GM19240 (cell line): ENCODE measurements around the gene CWC15.
"Not testable (repeated sequence)": the region's sequence is repeated elsewhere in the genome, so short reads cannot be mapped to it uniquely, and the experiment has no call there.

Experiments
- DNase-seq: peaks from one replicate; pipeline ENCODE4 v3.0.0; 2011; ENCODE audit warnings: low spot score; ENCODE audit not compliant: insufficient read length

Gene CWC15

DNA sequence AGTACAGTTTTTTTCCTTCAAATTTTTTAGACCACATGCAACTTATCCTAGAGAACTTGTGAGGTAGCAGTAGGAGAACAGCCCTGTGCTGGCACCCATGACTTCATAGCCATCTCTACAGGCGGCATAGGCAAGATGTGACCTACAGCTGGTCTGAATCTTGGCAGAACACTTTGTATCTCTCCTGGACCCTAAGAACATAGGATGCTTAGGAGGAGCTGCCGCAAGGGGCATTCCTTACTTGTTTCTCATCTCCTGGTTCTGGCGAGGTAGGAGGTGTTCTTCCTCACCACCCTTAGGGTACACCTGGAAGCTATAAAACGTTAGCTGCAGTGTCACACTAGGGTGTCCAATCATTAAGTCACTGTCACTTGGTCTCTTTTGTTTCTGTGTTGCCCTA is 16.4 kb downstream of the CWC15 start:
- DNase-seq = no peak

DNA sequence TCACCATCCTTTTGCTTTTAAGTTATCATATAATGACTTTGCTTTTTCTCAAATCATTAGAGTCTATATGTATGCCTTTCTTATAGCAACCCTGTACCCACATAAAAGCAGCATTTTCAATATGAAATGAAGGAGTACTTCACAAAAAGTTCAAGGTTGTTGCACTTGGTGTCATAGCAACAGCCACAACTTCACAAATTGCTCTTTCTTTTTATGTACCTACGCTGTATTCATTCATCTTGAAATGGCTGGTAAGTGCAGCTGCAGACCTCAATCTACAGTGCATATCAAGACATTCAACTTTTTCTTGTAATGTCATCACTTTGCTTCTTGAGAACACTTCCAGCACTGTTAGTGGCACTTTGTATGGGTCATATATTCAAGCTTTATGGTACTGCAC is 18.6 kb downstream of the CWC15 start:
- DNase-seq = no peak

GRCh38 chr11:94948070-94948617 is 25.2 kb downstream of the CWC15 start:
- no peak for DNase-seq

DNA sequence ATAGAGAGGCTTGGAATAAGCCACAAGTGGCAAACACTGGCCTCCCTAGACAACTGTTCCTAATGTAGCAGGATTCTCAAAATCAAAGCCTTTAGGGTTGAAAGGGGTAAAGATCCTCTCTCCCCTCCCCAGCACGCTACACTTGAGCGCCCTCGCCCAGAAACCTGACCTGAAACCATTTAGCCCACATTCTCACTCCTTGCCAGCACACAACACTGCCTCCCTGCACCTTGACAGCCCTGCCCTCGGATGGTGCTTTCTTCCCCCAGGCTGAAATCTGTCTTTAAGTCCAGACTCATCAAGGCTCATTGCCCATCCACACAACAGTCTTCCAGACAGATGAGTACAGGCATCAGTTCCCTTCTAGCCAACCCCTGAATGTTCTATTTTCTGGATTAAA is 26.5 kb downstream of the CWC15 start:
- DNase-seq = no peak

- no peak for DNase-seq
Measured at GRCh38 chr11:94941131-94941530, 32.2 kb downstream of the CWC15 start.

GRCh38 chr11:94939346-94939745 is 34.0 kb downstream of the CWC15 start:
- no peak for DNase-seq

DNA sequence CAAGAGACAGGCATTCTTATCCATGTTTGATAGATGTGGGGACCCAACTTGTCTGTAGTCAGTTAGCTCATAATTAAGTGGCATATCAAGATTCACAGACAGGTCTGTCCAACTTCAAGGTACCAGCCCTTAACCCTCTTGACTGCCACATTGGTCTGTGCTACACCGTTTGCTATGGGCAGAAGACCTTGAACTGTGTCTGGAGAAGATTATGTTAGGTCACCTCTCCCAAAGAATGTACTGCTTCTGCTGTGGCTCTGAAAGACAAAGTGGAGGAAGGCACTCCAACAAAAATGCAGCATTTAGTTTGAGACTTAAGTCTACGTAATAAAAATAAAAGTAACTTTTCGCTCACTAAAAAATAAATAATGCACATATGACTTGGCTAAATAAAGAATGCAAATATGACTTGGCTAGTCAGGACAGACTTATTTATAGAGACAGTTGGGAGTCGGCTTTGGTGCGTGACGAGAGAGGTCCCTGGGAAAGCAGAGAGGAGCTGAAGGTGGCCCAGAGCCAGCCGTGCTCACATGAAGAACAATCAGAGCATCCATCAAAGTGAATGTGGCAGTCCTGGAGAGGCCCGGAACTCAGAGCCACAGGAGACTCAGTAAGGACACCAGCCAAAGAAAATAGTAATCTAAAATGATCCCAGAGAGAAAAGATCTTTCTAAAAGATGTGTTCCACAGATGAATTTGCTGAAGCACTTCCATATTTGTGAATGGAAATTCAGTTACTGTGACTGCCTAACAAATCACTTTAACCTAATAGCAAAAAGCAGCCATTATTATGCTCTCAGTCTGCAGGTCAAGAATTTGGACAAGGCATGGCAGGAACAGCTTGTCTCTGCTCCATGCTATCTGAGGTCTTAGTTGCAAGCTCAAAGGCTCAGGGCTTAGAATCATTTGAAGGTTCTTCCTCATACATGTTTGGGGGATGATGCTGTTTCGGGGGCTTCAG is 35.0 kb downstream of the CWC15 start:
- DNase-seq = no peak

DNA sequence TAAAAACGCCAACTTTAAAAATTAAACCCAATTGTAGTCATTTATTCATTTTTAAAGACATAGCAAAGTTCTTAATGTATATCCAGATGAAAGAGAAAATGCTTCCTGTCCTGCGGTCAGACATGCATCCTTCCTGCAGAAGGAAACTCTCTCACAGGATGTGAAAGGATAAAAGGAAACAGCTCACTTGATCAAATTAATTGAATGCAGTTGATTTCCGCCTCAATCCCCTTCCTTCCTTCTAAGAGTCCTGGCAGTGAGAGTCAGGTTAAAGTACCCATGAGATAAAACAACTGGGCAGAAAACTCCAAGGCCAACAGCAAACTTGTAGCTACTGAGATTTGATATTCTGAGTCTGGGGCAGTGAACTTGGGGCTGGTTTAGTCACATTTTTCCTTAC is 38.5 kb downstream of the CWC15 start:
- DNase-seq = no peak

GRCh38 chr11:94934362-94934761 is 39.0 kb downstream of the CWC15 start:
- DNase-seq = no peak

GRCh38 chr11:94933223-94934130 is 39.9 kb downstream of the CWC15 start:
- DNase-seq = no peak

GRCh38 chr11:94932503-94932902 is 40.9 kb downstream of the CWC15 start:
- no peak for DNase-seq

- not testable (repeated sequence) for DNase-seq
Measured at GRCh38 chr11:94932072-94932471, 41.3 kb downstream of the CWC15 start.

DNA sequence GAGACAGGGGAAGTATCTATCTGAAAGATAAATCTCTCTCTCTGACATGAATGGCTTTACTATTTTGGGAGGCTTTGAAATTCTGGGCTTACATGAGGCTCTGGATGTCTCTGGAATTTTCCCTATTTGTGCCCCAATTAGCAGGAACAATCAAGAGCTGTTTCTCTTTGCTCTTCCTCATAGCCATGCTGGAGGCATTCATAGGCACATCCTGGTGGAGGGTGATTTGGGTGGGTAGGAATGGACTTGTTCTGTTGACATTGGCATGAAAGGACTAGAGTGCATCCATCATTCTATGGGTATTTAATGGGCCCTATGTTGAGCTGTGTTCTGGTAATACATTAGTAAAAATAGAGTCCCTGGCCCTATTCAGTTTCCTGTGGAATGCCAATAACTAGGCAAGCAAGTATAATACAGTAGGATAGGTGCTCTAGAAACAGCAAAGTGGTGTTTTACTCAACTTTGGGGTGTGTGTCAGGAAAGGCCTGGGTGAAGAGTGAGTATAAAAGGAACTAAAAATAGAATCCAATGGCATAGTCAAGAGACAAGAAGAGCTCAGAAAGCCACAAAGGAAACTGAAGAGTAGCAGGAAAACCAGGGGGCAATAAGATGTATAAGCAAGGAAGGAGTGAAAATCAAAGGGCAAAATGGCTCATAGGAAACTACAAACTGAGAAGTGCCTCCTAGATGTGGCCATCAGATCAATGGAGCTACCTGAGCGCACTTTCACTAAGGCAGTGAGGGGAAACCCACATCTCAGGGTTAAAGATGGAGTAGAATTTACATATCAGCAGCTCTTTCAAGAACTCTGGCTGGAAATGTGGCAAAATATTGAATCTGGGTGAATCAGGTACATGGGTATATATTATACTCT is 45.0 kb downstream of the CWC15 start:
- DNase-seq = no peak

DNA sequence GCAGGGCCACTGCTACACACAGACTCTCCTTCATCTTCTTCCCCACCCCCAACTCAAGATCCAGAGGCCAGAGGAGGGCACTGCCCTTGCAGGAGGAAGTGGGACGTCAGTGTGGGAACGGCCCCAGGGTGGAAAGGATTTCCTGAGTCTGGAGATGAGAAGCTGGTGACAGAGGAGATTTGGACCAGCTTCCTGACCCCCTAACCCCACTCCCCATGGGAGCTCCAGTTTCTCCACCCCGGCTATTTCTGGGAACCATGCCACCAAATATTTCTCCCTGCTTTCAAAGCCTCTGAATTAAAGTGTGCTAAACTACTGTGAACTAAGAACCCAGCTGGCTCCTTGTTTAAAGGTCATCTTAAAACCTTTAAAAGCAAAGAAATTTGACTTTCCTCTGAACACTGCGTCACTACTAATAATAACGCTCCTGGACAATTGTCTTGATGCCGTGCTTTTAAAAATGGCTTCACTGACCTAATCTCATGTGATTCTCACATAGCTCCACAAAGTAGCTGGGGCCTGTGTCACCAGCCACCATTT is 46.6 kb downstream of the CWC15 start:
- DNase-seq = no peak

DNA sequence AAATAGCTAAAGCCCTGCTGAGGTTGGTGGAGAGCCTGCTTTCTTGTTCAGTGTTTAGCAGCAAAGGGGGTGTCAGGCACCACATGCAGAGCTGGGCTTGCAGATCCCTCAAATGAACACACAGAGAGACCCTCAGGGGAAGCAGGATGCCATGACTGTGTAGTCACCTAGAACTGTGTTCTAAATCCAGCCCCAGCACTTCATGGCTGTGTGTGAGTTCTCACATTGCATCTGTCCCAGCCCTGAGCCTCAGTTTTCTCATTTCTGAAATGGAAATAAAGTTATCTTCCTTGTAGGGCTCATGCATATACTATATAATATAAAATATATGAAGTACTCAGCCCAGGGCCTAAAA is 47.1 kb downstream of the CWC15 start:
- no peak for DNase-seq

DNA sequence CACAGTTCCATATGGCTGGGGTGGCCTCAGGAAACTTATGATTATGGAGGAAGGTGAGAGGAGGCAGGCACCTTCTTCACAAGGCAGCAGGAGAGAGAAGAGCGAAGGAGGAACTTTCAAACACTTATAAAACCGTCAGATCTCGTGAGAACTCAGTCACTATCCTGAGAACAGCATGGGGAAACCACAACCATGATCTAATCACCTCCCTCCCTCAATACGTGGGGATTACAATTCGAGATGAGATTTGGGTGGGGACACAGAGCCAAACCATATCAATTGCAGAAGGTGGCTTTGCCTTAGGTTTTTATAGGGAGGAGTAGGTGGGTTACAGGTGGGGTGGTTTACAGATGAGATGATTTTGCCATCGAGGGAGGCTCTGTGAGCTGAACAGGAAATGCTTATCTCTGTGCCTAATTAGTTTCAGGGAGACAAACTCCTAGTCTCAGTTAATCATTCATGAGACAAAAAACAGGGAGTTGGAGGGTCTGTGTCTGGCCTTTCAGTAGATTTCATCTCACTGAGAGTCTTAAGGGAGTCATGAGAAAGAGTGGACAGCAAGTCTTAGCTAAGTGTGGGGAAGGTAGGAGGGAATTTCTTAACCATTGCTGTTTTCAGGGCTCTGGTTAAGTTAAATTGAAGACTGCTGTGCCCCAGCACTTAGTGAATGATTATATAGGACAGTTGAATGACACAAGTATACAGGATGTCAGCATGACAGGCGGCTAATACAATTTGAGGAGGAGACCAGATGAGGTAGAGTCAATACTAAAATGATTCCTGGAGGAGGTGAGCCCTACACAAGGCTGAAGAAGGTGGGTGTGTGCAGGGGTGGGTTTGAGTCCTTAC is 47.7 kb downstream of the CWC15 start:
- no peak for DNase-seq

DNA sequence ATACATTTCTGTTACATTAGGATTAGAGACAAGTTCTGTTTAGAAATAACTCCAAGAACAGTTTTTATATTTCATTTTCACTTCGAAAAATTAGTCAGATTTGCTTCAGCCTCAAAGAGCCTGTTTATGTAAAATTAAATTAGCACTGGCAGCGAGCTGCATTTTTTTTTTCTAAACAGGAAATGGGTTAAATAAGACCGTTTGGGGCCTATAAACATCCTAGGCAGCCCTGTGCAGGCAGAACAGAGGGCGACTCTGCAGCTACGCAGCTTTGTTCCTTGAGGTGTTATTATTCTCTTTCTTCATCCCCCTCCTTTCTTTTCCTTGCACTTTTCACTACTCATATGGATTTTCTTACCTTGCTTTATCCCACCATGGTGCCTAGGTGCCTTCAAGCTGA is 48.7 kb downstream of the CWC15 start:
- DNase-seq = no peak

- DNase-seq = no peak
Measured at GRCh38 chr11:94924171-94924572, 49.2 kb downstream of the CWC15 start.

GRCh38 chr11:94923004-94923334 is 50.4 kb downstream of the CWC15 start:
- DNase-seq = no peak
